ENCODE results near the gene NTSR2. TPM values are rescaled to one million over a fixed set of nuclear protein-coding genes. Genes with fewer than 3 reads are reported as not detected.

The NTSR2 gene
- total and polyA plus RNA-seq, 4 donors, result not detected

DNA sequence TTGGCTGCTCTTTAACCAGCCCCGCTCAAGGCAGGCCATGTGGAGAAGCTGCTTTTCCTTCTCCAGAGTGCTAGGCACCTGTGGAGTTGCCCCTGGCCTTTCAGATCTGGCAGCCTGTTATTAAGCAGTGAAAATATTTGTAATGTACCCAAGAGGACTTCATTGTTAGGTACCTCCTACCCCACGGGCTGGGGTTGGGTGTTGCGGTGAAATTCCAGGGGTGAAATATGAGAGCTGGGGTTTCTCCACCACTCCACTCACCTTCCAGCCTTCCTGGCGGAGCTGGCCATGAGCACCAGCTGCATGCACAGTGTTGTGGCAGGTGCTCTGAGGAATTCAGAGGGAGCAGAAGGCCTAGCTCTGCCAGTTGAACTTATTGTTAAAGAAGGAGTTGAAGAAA, 39.1 kb downstream of the NTSR2 start:
- DNase-seq (ENCODE audit: low spot score), result no peak
- Histone ChIP-seq H3K9me3 (ENCODE audit: control insufficient read depth in 4 of 4, low read length in 3 of 4) (peaks cover 0 to 2% (median 0%) of the 10 kb centered on the region in 4 donors), H3K27me3 (ENCODE audit: control insufficient read depth in 4 of 4, insufficient read depth in 4 of 4, low read length in 3 of 4) (no peaks in the 10 kb centered on the region), H3K9ac (ENCODE audit: low read depth in 1 of 2, low read length in 2 of 2) (no peak overlapping the region), H3K36me3 (ENCODE audit: control insufficient read depth in 4 of 4, insufficient read depth in 3 of 4, low read depth in 1 of 4, low read length in 3 of 4) (peaks cover 0 to 15% (median 2%) of the 10 kb centered on the region in 4 donors), H3K4me3 (ENCODE audit: low read depth in 1 of 3, low read length in 3 of 3) (no peak overlapping the region), H3K4me1 (ENCODE audit: control insufficient read depth in 4 of 4, insufficient read depth in 4 of 4, low read length in 3 of 4) (no peaks in the 10 kb centered on the region), H3K27ac (ENCODE audit: low read depth in 1 of 2, low read length in 2 of 2) (no peak overlapping the region)
- WGBS, result 96% methylated on average over 4 of the region's 4 CpGs
- TF ChIP-seq ATF3 (IDR thresholded peaks at IDR 0.05) (no peak), RXRA (IDR thresholded peaks at IDR 0.05) (no peak), EGR1 (IDR thresholded peaks at IDR 0.05; ENCODE audit: low read depth in 2 of 2) (no peak), MAX (IDR thresholded peaks at IDR 0.05) (no peak), SP1 (IDR thresholded peaks at IDR 0.05) (no peak), GABPA (IDR thresholded peaks at IDR 0.05 in 1 of 2, conservative IDR thresholded peaks at IDR 0.05 in 1 of 2) (no peak), ZBTB33 (IDR thresholded peaks at IDR 0.05) (no peak), YY1 (IDR thresholded peaks at IDR 0.05) (no peak), JUND (IDR thresholded peaks at IDR 0.05) (no peak), HNF4A (conservative IDR thresholded peaks at IDR 0.05) (no peak), RAD21 (IDR thresholded peaks at IDR 0.05) (no peak), NR2F2 (IDR thresholded peaks at IDR 0.05) (no peak), TAF1 (conservative IDR thresholded peaks at IDR 0.05) (no peak), FOXA2 (IDR thresholded peaks at IDR 0.05) (no peak), HNF4G (IDR thresholded peaks at IDR 0.05) (no peak), FOXA1 (IDR thresholded peaks at IDR 0.05) (no peak)
- TF ChIP-seq, protein P1, sequence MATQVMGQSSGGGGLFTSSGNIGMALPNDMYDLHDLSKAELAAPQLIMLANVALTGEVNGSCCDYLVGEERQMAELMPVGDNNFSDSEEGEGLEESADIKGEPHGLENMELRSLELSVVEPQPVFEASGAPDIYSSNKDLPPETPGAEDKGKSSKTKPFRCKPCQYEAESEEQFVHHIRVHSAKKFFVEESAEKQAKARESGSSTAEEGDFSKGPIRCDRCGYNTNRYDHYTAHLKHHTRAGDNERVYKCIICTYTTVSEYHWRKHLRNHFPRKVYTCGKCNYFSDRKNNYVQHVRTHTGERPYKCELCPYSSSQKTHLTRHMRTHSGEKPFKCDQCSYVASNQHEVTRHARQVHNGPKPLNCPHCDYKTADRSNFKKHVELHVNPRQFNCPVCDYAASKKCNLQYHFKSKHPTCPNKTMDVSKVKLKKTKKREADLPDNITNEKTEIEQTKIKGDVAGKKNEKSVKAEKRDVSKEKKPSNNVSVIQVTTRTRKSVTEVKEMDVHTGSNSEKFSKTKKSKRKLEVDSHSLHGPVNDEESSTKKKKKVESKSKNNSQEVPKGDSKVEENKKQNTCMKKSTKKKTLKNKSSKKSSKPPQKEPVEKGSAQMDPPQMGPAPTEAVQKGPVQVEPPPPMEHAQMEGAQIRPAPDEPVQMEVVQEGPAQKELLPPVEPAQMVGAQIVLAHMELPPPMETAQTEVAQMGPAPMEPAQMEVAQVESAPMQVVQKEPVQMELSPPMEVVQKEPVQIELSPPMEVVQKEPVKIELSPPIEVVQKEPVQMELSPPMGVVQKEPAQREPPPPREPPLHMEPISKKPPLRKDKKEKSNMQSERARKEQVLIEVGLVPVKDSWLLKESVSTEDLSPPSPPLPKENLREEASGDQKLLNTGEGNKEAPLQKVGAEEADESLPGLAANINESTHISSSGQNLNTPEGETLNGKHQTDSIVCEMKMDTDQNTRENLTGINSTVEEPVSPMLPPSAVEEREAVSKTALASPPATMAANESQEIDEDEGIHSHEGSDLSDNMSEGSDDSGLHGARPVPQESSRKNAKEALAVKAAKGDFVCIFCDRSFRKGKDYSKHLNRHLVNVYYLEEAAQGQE (IDR thresholded peaks at IDR 0.05), result no peak
- TF ChIP-seq, protein P2, sequence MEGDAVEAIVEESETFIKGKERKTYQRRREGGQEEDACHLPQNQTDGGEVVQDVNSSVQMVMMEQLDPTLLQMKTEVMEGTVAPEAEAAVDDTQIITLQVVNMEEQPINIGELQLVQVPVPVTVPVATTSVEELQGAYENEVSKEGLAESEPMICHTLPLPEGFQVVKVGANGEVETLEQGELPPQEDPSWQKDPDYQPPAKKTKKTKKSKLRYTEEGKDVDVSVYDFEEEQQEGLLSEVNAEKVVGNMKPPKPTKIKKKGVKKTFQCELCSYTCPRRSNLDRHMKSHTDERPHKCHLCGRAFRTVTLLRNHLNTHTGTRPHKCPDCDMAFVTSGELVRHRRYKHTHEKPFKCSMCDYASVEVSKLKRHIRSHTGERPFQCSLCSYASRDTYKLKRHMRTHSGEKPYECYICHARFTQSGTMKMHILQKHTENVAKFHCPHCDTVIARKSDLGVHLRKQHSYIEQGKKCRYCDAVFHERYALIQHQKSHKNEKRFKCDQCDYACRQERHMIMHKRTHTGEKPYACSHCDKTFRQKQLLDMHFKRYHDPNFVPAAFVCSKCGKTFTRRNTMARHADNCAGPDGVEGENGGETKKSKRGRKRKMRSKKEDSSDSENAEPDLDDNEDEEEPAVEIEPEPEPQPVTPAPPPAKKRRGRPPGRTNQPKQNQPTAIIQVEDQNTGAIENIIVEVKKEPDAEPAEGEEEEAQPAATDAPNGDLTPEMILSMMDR (IDR thresholded peaks at IDR 0.05; ENCODE audit: low read depth, low read length, missing input control), result no peak
